Colonic mucosa (tissue), 4 donors: ENCODE results near the gene PRTG. TPM values are rescaled to one million over a fixed set of nuclear protein-coding genes. Genes with fewer than 3 reads are reported as not detected.
"Not testable (repeated sequence)": the region's sequence is repeated elsewhere in the genome, so short reads cannot be mapped to it uniquely, and the experiment has no call there.

Experiments
- DNase-seq: peaks from one replicate; pipeline ENCODE4 v3.0.0-alpha.2; 2020
- H3K27ac ChIP-seq: fragments of 200-600 bp; one replicate; pipeline ENCODE4 v1.8.0; 2021
- H3K27me3 ChIP-seq: fragments of 200-600 bp; one replicate; pipeline ENCODE4 v1.8.0; 2021
- H3K36me3 ChIP-seq: fragments of 200-600 bp; one replicate; pipeline ENCODE4 v1.8.0; 2021
- H3K4me1 ChIP-seq: fragments of 200-600 bp; one replicate; pipeline ENCODE4 v1.8.0; 2021; ENCODE audit warnings: mild to moderate bottlenecking
- H3K4me3 ChIP-seq: fragments of 200-600 bp; one replicate; pipeline ENCODE4 v1.8.0; 2021
- H3K9ac ChIP-seq, 2 donors: one replicate each; pipeline ENCODE4 v1.7.0; 2013; ENCODE audit warnings: control low read depth in 2 of 2, low read depth in 2 of 2, low read length in 2 of 2
- H3K9me3 ChIP-seq: fragments of 200-600 bp; one replicate; pipeline ENCODE4 v1.8.0; 2021
- CTCF ChIP-seq: fragments of 200-600 bp; IDR thresholded peaks from one replicate; pipeline ENCODE4 v1.8.0; 2022; ENCODE audit warnings: antibody characterized with exemption, mild to moderate bottlenecking
- intact Hi-C: fragments of 100-400 bp; cut with DNase I; formaldehyde crosslinking; loops from one replicate; pipeline ENCODE4 v1.14.1; 2022
- total RNA-seq, 2 donors: library from RNA; stranded (reverse); fragmentation: NEBNext Ultra II Directional in 1 of 2; extraction: Animal tissue kit (Norgen Biotek cat#: 25700) in 1 of 2; gene quantifications; one replicate each; pipeline ENCODE4 v1.2.1, GENCODE V29; 2021
- donor health status: healthy.
- donor health status: DM: no; HTN: no; CAD: no.
- donor health status: DM: no; HTN: no; CAD: no.

PRTG gene
- total RNA-seq, 2 donors from 2014 or later, result 0.32 to 1.2 TPM

GRCh38 chr15:55615445-55615844 lies 127.5 kb downstream of the PRTG start:
- H3K27ac ChIP-seq, result no peak overlapping the region
- DNase-seq, result no peak
- H3K4me3 ChIP-seq, result no peak overlapping the region
- no peaks in the 10 kb centered on the region for H3K27me3 ChIP-seq
- H3K4me1 ChIP-seq, result no peaks in the 10 kb centered on the region
- intact Hi-C loops, result no loop called here
- no peaks in the 10 kb centered on the region for H3K9me3 ChIP-seq
- TF ChIP-seq CTCF, result no peak
- no peaks in the 10 kb centered on the region for H3K36me3 ChIP-seq
- H3K9ac ChIP-seq, result no peak overlapping the region

GRCh38 chr15:55613727-55614126 lies 129.2 kb downstream of the PRTG start:
- no peak overlapping the region for H3K9ac ChIP-seq
- H3K9me3 ChIP-seq, result no peaks in the 10 kb centered on the region
- no peak overlapping the region for H3K27ac ChIP-seq
- no peaks in the 10 kb centered on the region for H3K27me3 ChIP-seq
- intact Hi-C loops, result no loop called here
- H3K4me1 ChIP-seq, result no peaks in the 10 kb centered on the region
- DNase-seq, result no peak
- no peak overlapping the region for H3K4me3 ChIP-seq
- no peaks in the 10 kb centered on the region for H3K36me3 ChIP-seq
- no peak for TF ChIP-seq CTCF

- no peaks in the 10 kb centered on the region for H3K4me1 ChIP-seq
- H3K27me3 ChIP-seq, result no peaks in the 10 kb centered on the region
- H3K4me3 ChIP-seq, result no peak overlapping the region
- no peak for DNase-seq
- no peak overlapping the region for H3K9ac ChIP-seq
- no peak for TF ChIP-seq CTCF
- H3K27ac ChIP-seq, result no peak overlapping the region
- H3K36me3 ChIP-seq, result no peaks in the 10 kb centered on the region
- H3K9me3 ChIP-seq, result no peaks in the 10 kb centered on the region
- intact Hi-C loops, result no loop called here
Measured at GRCh38 chr15:55606214-55606613, 136.7 kb downstream of the PRTG start.

GRCh38 chr15:55601374-55601773 lies 141.6 kb downstream of the PRTG start:
- no peak for DNase-seq
- intact Hi-C loops, result no loop called here
- H3K4me3 ChIP-seq, result no peak overlapping the region

GRCh38 chr15:55599439-55599838 lies 143.5 kb downstream of the PRTG start:
- no peak overlapping the region for H3K9ac ChIP-seq
- intact Hi-C loops, result no loop called here
- no peaks in the 10 kb centered on the region for H3K36me3 ChIP-seq

More at GRCh38 chr15:55601374-55601773, 141.6 kb downstream of the PRTG start:
- H3K9me3 ChIP-seq, result no peaks in the 10 kb centered on the region
- no peaks in the 10 kb centered on the region for H3K4me1 ChIP-seq
- H3K27me3 ChIP-seq, result no peaks in the 10 kb centered on the region
- H3K36me3 ChIP-seq, result no peaks in the 10 kb centered on the region
- no peak overlapping the region for H3K27ac ChIP-seq
- no peak overlapping the region for H3K9ac ChIP-seq
- no peak for TF ChIP-seq CTCF

GRCh38 chr15:55593019-55593418 lies 149.9 kb downstream of the PRTG start:
- H3K9ac ChIP-seq, H3K36me3 ChIP-seq, H3K27me3 ChIP-seq, H3K4me3 ChIP-seq, H3K27ac ChIP-seq, DNase-seq, intact Hi-C loops, H3K4me1 ChIP-seq, H3K9me3 ChIP-seq: not testable (repeated sequence)

More at GRCh38 chr15:55599439-55599838, 143.5 kb downstream of the PRTG start:
- H3K4me1 ChIP-seq, result no peaks in the 10 kb centered on the region
- no peak for DNase-seq
- no peak for TF ChIP-seq CTCF
- no peaks in the 10 kb centered on the region for H3K9me3 ChIP-seq
- H3K4me3 ChIP-seq, result no peak overlapping the region
- H3K27me3 ChIP-seq, result no peaks in the 10 kb centered on the region
- no peak overlapping the region for H3K27ac ChIP-seq
